ENCODE data around the gene SUN2. TPM values are rescaled to one million over a fixed set of nuclear protein-coding genes. Genes with fewer than 3 reads are reported as not detected.

The SUN2 gene
- total and polyA plus RNA-seq, 2 donors (not counting 3 experiments of a cell fraction or from before 2014, with no cell fraction given), result 76.7 to 133 TPM

- H3K9me3 ChIP-seq (replicated peaks; ENCODE audit: control insufficient read depth, insufficient read depth, low read length), result no peaks in the 10 kb centered on the region
- H3K36me3 ChIP-seq (ENCODE audit: control insufficient read depth in 2 of 2, extremely low read depth in 1 of 2, insufficient read depth in 2 of 2, low read length in 2 of 2), result peaks cover 0 to 3% of the 10 kb centered on the region in 2 experiments
- peak overlapping the region; percentile 59 for H3K9ac ChIP-seq (replicated peaks; ENCODE audit: extremely low read depth, insufficient read depth, low read length)
- CTCF ChIA-PET, result interaction anchor here (2.9 kb wide), 1 partner anchor 25 kb away, joined by 10 read pairs; no protein-coding TSS in a partner anchor
- intact Hi-C loops (cut with micrococcal nuclease), result no loop called here
- H2AFZ ChIP-seq (ENCODE audit: low read depth, low read length), result peak overlapping the region; percentile 45
- DNase-seq (ENCODE audit: low read depth, low spot score) (no peak), FAIRE-seq (no peak)
- TSS peak; percentile 60 for BruUV-seq (replicated peaks)
- H4K20me1 ChIP-seq (replicated peaks; ENCODE audit: control insufficient read depth, extremely low read depth, insufficient read depth, low read length), result no peaks in the 10 kb centered on the region
- peaks cover 16% of the 10 kb centered on the region for H3K4me1 ChIP-seq (ENCODE audit: control insufficient read depth, extremely low read depth, insufficient read depth, low read length)
- H3K27ac ChIP-seq (ENCODE audit: insufficient read depth, low read depth, low read length), result peak overlapping the region; percentile 16
- no peaks in the 10 kb centered on the region for H3K9me1 ChIP-seq (replicated peaks; ENCODE audit: control insufficient read depth, extremely low read depth, insufficient read depth, low read length)
- peaks cover 0 to 2% of the 10 kb centered on the region in 2 experiments for H3K27me3 ChIP-seq (ENCODE audit: control insufficient read depth in 2 of 2, insufficient read depth in 2 of 2, low read length in 2 of 2)
- peak overlapping the region; percentile 60 to 86 (median 72) for H3K4me3 ChIP-seq (replicated peaks in 1 of 3; ENCODE audit: insufficient read depth in 1 of 3, low read depth in 1 of 3, low read length in 3 of 3)
- H3K4me2 ChIP-seq (ENCODE audit: insufficient read depth, low read length), result peak overlapping the region; percentile 83
- no peaks in the 10 kb centered on the region for H3K79me2 ChIP-seq (ENCODE audit: control insufficient read depth, insufficient read depth, low read length)
- dilution Hi-C loops (cut with MboI; ENCODE audit: extremely low pct_ligation_motif_present, low sequenced_read_pairs), result no loop called here
- POLR2A ChIA-PET, result no interaction called here
- TF ChIP-seq POLR2A (IDR thresholded peaks at IDR 0.05; ENCODE audit: low read depth, low read length), result no peak
- TF ChIP-seq FOS (IDR thresholded peaks at IDR 0.05; ENCODE audit: borderline replicate concordance, insufficient read depth, low read length), result no peak
- no peak for TF ChIP-seq MAX (IDR thresholded peaks at IDR 0.05; ENCODE audit: insufficient read depth, insufficient read length)
- TF ChIP-seq GATA2 (IDR thresholded peaks at IDR 0.05; ENCODE audit: insufficient read depth, insufficient read length, low read depth, low read length), result no peak
- no peak for TF ChIP-seq POLR2AphosphoS5 (IDR thresholded peaks at IDR 0.05; ENCODE audit: insufficient read depth, low read depth, low read length)
- no peak for TF ChIP-seq EZH2 (IDR thresholded peaks at IDR 0.05; ENCODE audit: borderline replicate concordance, low read depth, low read length, severe bottlenecking)
- no peak for TF ChIP-seq JUN (IDR thresholded peaks at IDR 0.05; ENCODE audit: borderline replicate concordance, insufficient read depth, insufficient read length, low read depth)
- TF ChIP-seq CTCF (IDR thresholded peaks at IDR 0.05; ENCODE audit: extremely low read depth in 1 of 2, insufficient read depth in 1 of 2, low read depth in 1 of 2, low read length in 2 of 2), result no peak
- TF ChIP-seq MYC (IDR thresholded peaks at IDR 0.05; ENCODE audit: low read depth, low read length), result no peak
These were observed 37.5 kb upstream of the SUN2 start for GRCh38 chr22:38793317-38793716.
